Transverse colon (tissue), 4 donors: Measurements from ENCODE around the gene AGAP1.

Experiments used
- CTCF ChIP-seq, 5 experiments: fragments of 200-600 bp in 3 of 5; fragments of 450-650 bp in 2 of 5; sonication (generic) in 3 of 5; IDR thresholded peaks; 1 replicate in 2 of 5; 2 replicates in 3 of 5; pipeline ENCODE4 v1.5.1; 2016 to 2017; ENCODE audit warnings: antibody characterized with exemption in 5 of 5, inconsistent platforms in 3 of 5, mild to moderate bottlenecking in 2 of 5, moderate library complexity in 1 of 5
- EP300 ChIP-seq: sonication (generic); formaldehyde crosslinking; IDR thresholded peaks from one replicate; pipeline ENCODE4 v1.6.1; 2017; ENCODE audit warnings: antibody characterized with exemption, low read depth
- POLR2A ChIP-seq: fragments of 450-650 bp; IDR thresholded peaks from one replicate; pipeline ENCODE4 v1.6.1; 2016; ENCODE audit warnings: antibody characterized with exemption, mild to moderate bottlenecking, moderate library complexity
- POLR2AphosphoS5 ChIP-seq, 3 donors: sonication (generic); formaldehyde crosslinking; IDR thresholded peaks; one replicate each; pipeline ENCODE4 v1.6.1; 2016; ENCODE audit warnings: antibody characterized with exemption in 3 of 3

DNA sequence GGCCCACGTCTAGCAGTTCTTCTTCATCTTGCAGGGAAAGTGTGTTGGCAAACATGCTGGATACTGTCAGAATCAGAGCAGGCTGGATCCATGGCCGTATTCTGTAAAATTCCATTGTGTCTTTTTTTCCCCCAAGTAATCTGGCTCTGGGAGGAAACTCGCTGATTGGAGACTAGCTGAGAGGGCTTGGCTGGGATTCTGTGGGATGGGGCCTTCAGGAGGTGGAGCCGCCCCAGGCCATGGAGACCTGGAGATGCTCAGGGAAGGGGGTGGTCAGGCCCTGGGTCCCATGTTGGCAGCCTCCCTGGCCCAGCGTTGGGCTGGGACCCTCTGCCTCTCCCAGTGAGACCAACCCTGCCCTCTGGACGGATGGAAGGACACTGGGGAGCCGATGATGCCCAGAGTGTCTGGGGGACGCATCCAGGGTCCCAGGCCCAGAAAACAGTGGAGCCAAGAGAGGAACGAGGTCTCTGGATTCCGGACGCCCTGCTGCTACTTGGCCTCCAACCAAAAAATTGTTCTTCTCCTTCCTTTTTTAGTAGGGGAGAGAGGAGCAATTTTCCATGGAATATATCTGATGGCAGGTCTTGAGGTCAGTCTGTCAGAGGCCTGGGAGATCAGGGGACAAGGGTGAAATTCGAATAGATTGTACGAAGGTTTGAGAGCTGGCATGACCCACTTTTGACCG is 114.5 kb downstream of the AGAP1 start:
- TF ChIP-seq CTCF (IDR thresholded peaks at IDR 0.05) = no peak
- TF ChIP-seq EP300 = no peak
- TF ChIP-seq POLR2A = no peak
- no peak for TF ChIP-seq POLR2AphosphoS5 (IDR thresholded peaks at IDR 0.05)
